ENCODE measurements around the gene TMA7.

DNA sequence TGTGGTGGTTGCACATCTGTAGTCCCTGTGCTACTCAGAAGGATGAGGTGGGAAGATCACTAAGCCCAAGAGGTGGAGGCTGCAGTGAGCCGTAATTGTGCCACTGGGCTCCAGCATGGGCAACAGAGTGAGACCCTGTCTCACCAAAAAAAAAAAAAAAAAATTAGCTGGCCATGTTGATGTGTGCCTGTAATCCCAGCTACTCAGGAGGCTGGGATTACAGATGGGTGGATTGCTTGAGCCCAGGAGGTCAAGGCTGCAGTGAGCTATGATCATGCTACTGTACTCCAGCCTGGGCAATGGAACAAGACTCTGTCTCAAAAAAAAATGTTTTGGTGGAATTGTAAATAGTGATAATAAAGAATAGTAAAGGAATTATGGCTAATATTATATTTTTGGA is 16.4 kb downstream of the TMA7 start:
- TF ChIP-seq, protein P1, sequence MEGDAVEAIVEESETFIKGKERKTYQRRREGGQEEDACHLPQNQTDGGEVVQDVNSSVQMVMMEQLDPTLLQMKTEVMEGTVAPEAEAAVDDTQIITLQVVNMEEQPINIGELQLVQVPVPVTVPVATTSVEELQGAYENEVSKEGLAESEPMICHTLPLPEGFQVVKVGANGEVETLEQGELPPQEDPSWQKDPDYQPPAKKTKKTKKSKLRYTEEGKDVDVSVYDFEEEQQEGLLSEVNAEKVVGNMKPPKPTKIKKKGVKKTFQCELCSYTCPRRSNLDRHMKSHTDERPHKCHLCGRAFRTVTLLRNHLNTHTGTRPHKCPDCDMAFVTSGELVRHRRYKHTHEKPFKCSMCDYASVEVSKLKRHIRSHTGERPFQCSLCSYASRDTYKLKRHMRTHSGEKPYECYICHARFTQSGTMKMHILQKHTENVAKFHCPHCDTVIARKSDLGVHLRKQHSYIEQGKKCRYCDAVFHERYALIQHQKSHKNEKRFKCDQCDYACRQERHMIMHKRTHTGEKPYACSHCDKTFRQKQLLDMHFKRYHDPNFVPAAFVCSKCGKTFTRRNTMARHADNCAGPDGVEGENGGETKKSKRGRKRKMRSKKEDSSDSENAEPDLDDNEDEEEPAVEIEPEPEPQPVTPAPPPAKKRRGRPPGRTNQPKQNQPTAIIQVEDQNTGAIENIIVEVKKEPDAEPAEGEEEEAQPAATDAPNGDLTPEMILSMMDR (IDR thresholded peaks at IDR 0.05): no peak
- TF ChIP-seq EZH2 (IDR thresholded peaks at IDR 0.05): no peak
- TF ChIP-seq EZH2phosphoT487 (IDR thresholded peaks at IDR 0.05): no peak

All from neural progenitor cell (in vitro differentiated cells).